Hepatocyte (in vitro differentiated cells): ENCODE data around the gene LRBA. TPM values are rescaled to one million over a fixed set of nuclear protein-coding genes. Genes with fewer than 3 reads are reported as not detected.

Source experiments
- DNase-seq: peaks from one replicate; pipeline ENCODE4 v3.0.0-alpha.2; 2016; ENCODE audit warnings: low spot score
- H2AFZ ChIP-seq: fragments of 200-600 bp; sonication (generic); 2 replicates; pipeline ENCODE4 v1.6.0; 2016; ENCODE audit warnings: antibody characterized with exemption, mild to moderate bottlenecking
- H3K27ac ChIP-seq: fragments of 200-600 bp; sonication (generic); 2 replicates; pipeline ENCODE4 v1.5.1; 2016; ENCODE audit warnings: mild to moderate bottlenecking
- H3K27me3 ChIP-seq: fragments of 200-600 bp; sonication (generic); 2 replicates; pipeline ENCODE4 v1.6.1; 2016
- H3K36me3 ChIP-seq: fragments of 200-600 bp; sonication (generic); replicated peaks from 2 replicates; pipeline ENCODE4 v1.5.1; 2016; ENCODE audit warnings: low read depth; ENCODE audit not compliant: insufficient read depth
- H3K4me1 ChIP-seq: fragments of 200-600 bp; sonication (generic); 2 replicates; pipeline ENCODE4 v1.5.1; 2016; ENCODE audit warnings: mild to moderate bottlenecking, moderate library complexity; ENCODE audit not compliant: insufficient read depth
- H3K4me2 ChIP-seq: fragments of 200-600 bp; sonication (generic); 2 replicates; pipeline ENCODE4 v1.6.0; 2016
- H3K4me3 ChIP-seq: fragments of 200-600 bp; sonication (generic); 2 replicates; pipeline ENCODE4 v1.5.1; 2016; ENCODE audit warnings: mild to moderate bottlenecking
- H3K79me2 ChIP-seq: fragments of 200-600 bp; sonication (generic); 2 replicates; pipeline ENCODE4 v1.6.0; 2017; ENCODE audit warnings: mild to moderate bottlenecking
- H3K9me2 ChIP-seq: fragments of 200-600 bp; sonication (generic); replicated peaks from 2 replicates; pipeline ENCODE4 v1.6.0; 2017; ENCODE audit warnings: mild to moderate bottlenecking; ENCODE audit not compliant: insufficient read depth
- H3K9me3 ChIP-seq: fragments of 200-600 bp; sonication (generic); 2 replicates; pipeline ENCODE4 v1.5.1; 2016; ENCODE audit warnings: low read depth, mild to moderate bottlenecking
- H4K20me1 ChIP-seq: fragments of 200-600 bp; sonication (generic); 2 replicates; pipeline ENCODE4 v1.6.0; 2016; ENCODE audit warnings: mild to moderate bottlenecking; ENCODE audit not compliant: insufficient read depth, poor library complexity, severe bottlenecking
- CTCF ChIP-seq: fragments of 200-600 bp; sonication (generic); IDR thresholded peaks from 2 replicates; pipeline ENCODE4 v1.5.1; 2016; ENCODE audit warnings: antibody characterized with exemption, mild to moderate bottlenecking; ENCODE audit not compliant: poor library complexity
- EZH2 ChIP-seq: fragments of 200-600 bp; sonication (generic); IDR thresholded peaks from 2 replicates; pipeline ENCODE4 v1.6.1; 2016; ENCODE audit warnings: antibody characterized with exemption, mild to moderate bottlenecking, borderline replicate concordance
- EZH2phosphoT487 ChIP-seq: fragments of 200-600 bp; sonication (generic); IDR thresholded peaks from one replicate; pipeline ENCODE4 v1.6.1; 2018; ENCODE audit warnings: antibody characterized with exemption, mild to moderate bottlenecking, low read depth, moderate library complexity; ENCODE audit not compliant: unreplicated experiment, severe bottlenecking
- WGBS: methylation state at CpG from one replicate; pipeline ENCODE4 v1.1.6; 2016; ENCODE audit warnings: low lambda C conversion rate; ENCODE audit errors: missing lambda C conversion rate; 5-methylcytosine and 5-hydroxymethylcytosine counted together
- polyA plus RNA-seq: library from polyadenylated mRNA; unstranded; fragments of >200 nt; fragmentation: Nextera tagmentation; extraction: Ambion mirVana; gene quantifications from 2 replicates; pipeline ENCODE4 v1.2.1, GENCODE V29; 2016
- total RNA-seq: library from RNA; depleted of rRNA; stranded (reverse); fragments of >200 nt; gene quantifications from 2 replicates; pipeline ENCODE4 v1.2.3, GENCODE V29; 2014

LRBA gene
- total and polyA plus RNA-seq, 2 experiments from 2014 or later, result 14.1 to 69.4 TPM

GRCh38 chr4:150818661-150819060 lies 196.4 kb downstream of the LRBA start:
- Histone ChIP-seq H3K27ac (no peak overlapping the region), H3K4me2 (no peak overlapping the region)

GRCh38 chr4:150817804-150818528 lies 197.1 kb downstream of the LRBA start:
- no peaks in the 10 kb centered on the region for H4K20me1 ChIP-seq

More at GRCh38 chr4:150818661-150819060, 196.4 kb downstream of the LRBA start:
- no peak for DNase-seq
- Histone ChIP-seq H3K9me3 (no peaks in the 10 kb centered on the region), H3K9me2 (no peaks in the 10 kb centered on the region), H3K27me3 (no peaks in the 10 kb centered on the region), H2AFZ (no peak overlapping the region), H3K4me1 (no peaks in the 10 kb centered on the region), H4K20me1 (no peaks in the 10 kb centered on the region), H3K36me3 (no peaks in the 10 kb centered on the region), H3K79me2 (no peaks in the 10 kb centered on the region), H3K4me3 (no peak overlapping the region)
- no peak for TF ChIP-seq EZH2phosphoT487
- TF ChIP-seq CTCF, result no peak
- no peak for TF ChIP-seq EZH2

GRCh38 chr4:150817017-150817416 lies 198.1 kb downstream of the LRBA start:
- Histone ChIP-seq H2AFZ (no peak overlapping the region), H3K4me1 (no peaks in the 10 kb centered on the region), H3K9me2 (no peaks in the 10 kb centered on the region), H3K4me3 (no peak overlapping the region), H3K9me3 (no peaks in the 10 kb centered on the region), H3K27me3 (no peaks in the 10 kb centered on the region), H3K27ac (no peak overlapping the region), H3K4me2 (no peak overlapping the region), H4K20me1 (no peaks in the 10 kb centered on the region), H3K79me2 (no peaks in the 10 kb centered on the region), H3K36me3 (no peaks in the 10 kb centered on the region)
- TF ChIP-seq EZH2, result no peak
- no peak for DNase-seq
- WGBS, result 100% methylated on average over 1 of the region's 1 CpG

More at GRCh38 chr4:150817804-150818528, 197.1 kb downstream of the LRBA start:
- DNase-seq, result no peak
- Histone ChIP-seq H3K36me3 (no peaks in the 10 kb centered on the region), H3K79me2 (no peaks in the 10 kb centered on the region), H2AFZ (no peak overlapping the region), H3K4me2 (no peak overlapping the region), H3K9me3 (no peaks in the 10 kb centered on the region), H3K27ac (no peak overlapping the region), H3K9me2 (no peaks in the 10 kb centered on the region), H3K4me1 (no peaks in the 10 kb centered on the region), H3K4me3 (no peak overlapping the region), H3K27me3 (no peaks in the 10 kb centered on the region)
- no peak for TF ChIP-seq EZH2
- TF ChIP-seq EZH2phosphoT487, result no peak
- no peak for TF ChIP-seq CTCF
- WGBS, result 91% methylated on average over 3 of the region's 3 CpGs

GRCh38 chr4:150816491-150816890 lies 198.6 kb downstream of the LRBA start:
- Histone ChIP-seq H3K79me2 (no peaks in the 10 kb centered on the region), H3K36me3 (no peaks in the 10 kb centered on the region), H3K9me2 (no peaks in the 10 kb centered on the region), H3K4me2 (no peak overlapping the region), H4K20me1 (no peaks in the 10 kb centered on the region), H3K9me3 (no peaks in the 10 kb centered on the region), H3K4me1 (no peaks in the 10 kb centered on the region), H3K27me3 (no peaks in the 10 kb centered on the region), H2AFZ (no peak overlapping the region), H3K27ac (no peak overlapping the region), H3K4me3 (no peak overlapping the region)
- TF ChIP-seq EZH2phosphoT487 (no peak), EZH2 (no peak), CTCF (no peak)
- DNase-seq, result no peak
